Endothelial cell of hepatic sinusoid (primary cell): ENCODE results near the gene FAH.

Experiments used
- in situ Hi-C: cut with HindIII; loops from 2 replicates; pipeline ENCODE4 v1.10.0; 2017; ENCODE audit warnings: low sequenced_read_pairs

Gene FAH

GRCh38 chr15:80194186-80194585 is 41.4 kb downstream of the FAH start:
- in situ Hi-C loops, result no loop called here

GRCh38 chr15:80194914-80195313 is 42.1 kb downstream of the FAH start:
- in situ Hi-C loops, result no loop called here

GRCh38 chr15:80199366-80199765 is 46.6 kb downstream of the FAH start:
- in situ Hi-C loops, result no loop called here

GRCh38 chr15:80199869-80200268 is 47.1 kb downstream of the FAH start:
- in situ Hi-C loops, result no loop called here

- in situ Hi-C loops, result no loop called here
Measured at GRCh38 chr15:80201256-80202015, 48.6 kb downstream of the FAH start.

- in situ Hi-C loops, result no loop called here
Measured at GRCh38 chr15:80202016-80202315, 49.2 kb downstream of the FAH start.

GRCh38 chr15:80202641-80203360 is 50.0 kb downstream of the FAH start:
- in situ Hi-C loops, result no loop called here

- in situ Hi-C loops, result no loop called here
Measured at GRCh38 chr15:80203361-80203885, 50.6 kb downstream of the FAH start.

- in situ Hi-C loops, result no loop called here
Measured at GRCh38 chr15:80204231-80204630, 51.4 kb downstream of the FAH start.

GRCh38 chr15:80207887-80208286 is 55.1 kb downstream of the FAH start:
- in situ Hi-C loops, result no loop called here

GRCh38 chr15:80208758-80209734 is 56.2 kb downstream of the FAH start:
- in situ Hi-C loops, result no loop called here

GRCh38 chr15:80210611-80211573 is 58.1 kb downstream of the FAH start:
- in situ Hi-C loops, result no loop called here

- in situ Hi-C loops, result no loop called here
Measured at GRCh38 chr15:80211976-80212375, 59.2 kb downstream of the FAH start.

- in situ Hi-C loops, result no loop called here
Measured at GRCh38 chr15:80214910-80215309, 62.1 kb downstream of the FAH start.

- in situ Hi-C loops, result no loop called here
Measured at GRCh38 chr15:80216141-80216540, 63.3 kb downstream of the FAH start.

- in situ Hi-C loops, result no loop called here
Measured at GRCh38 chr15:80216911-80217310, 64.1 kb downstream of the FAH start.

- in situ Hi-C loops, result no loop called here
Measured at GRCh38 chr15:80217327-80217900, 64.6 kb downstream of the FAH start.

- in situ Hi-C loops, result no loop called here
Measured at GRCh38 chr15:80219955-80220354, 67.2 kb downstream of the FAH start.

GRCh38 chr15:80228959-80229610 is 76.3 kb downstream of the FAH start:
- in situ Hi-C loops, result no loop called here
